GM13977 (cell line): Measurements from ENCODE around the gene CCBE1.

Experiments used
- DNase-seq: peaks from one replicate; pipeline ENCODE4 v3.0.0; 2012; ENCODE audit warnings: low spot score
- CTCF ChIP-seq: IDR thresholded peaks from 2 replicates; pipeline ENCODE4 v1.5.1; 2012; ENCODE audit warnings: mild to moderate bottlenecking, control low read depth; ENCODE audit not compliant: insufficient read depth; ENCODE audit errors: extremely low read depth, missing control alignments
- in situ Hi-C: fragments of 300-500 bp; cut with MboI; formaldehyde crosslinking; loops from one replicate; pipeline ENCODE4 v1.12.0; 2022; ENCODE audit warnings: low sequenced_read_pairs, low pct_unique_long_range_greater_than_20kb, mixed read lengths, inconsistent platforms; ENCODE audit not compliant: unreplicated experiment

CCBE1 gene

DNA sequence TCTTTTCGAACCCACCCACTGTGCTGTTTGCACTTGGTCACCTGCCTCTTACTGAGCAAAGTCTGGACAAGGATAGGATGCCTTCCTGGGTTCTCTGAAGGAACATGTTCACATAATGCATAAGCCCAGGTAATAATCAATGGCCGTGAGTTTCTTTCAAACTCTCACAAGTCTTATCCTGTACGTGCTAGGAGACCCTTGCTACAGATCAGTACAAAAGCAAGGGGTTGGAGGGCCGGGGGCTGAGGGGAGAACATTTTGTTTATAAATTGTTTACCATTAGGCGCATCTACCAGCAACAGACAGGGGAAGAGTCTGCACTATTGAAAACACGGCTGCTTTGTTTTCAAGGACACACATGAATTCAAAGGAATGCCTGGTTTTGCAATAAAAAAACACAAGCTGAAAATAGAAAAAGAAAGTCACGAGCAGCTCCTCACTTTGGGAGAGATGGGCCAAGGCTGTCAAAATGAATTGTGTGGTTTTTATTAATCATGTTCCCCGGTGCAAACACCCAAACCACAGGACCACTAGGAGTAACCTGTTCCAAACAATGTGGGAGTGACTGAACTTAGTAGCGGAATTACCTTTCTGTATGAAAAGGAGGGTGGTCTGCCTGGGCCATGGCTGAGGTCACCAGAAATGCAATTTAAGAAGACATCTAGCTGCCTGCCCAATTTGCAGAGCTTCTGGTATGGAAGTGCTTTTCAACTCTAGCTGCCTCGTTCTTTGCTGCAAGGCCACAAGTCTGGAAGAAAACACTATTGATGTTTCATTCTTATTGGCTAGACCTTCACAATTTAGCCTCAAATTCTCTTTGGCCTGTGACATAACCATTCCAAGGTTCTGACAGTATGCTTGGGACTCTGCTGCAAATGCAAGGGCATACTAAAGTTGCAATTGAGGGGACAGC lies 73.5 kb downstream of the CCBE1 start:
- TF ChIP-seq CTCF, result no peak
- in situ Hi-C loops, result no loop called here
- no peak for DNase-seq

DNA sequence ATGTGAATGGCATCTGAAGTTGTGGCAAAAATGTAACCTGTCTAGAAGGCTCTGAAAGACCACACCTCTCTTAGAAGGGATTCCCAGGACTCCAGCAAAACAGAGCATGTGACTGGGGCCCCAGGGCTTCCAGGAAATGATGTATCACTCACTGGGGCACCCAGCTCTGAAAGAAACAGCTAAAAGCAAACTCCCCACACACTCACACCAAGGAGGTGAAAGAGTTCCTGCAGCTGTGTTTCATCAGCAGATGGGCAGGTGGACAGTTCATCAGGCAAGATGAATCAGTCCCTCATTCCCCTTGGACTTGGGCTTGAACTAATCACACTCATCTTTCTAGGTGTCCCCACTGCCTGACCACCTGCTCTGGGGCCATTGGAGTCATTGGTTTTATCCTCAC lies 76.2 kb downstream of the CCBE1 start:
- no peak for TF ChIP-seq CTCF
- DNase-seq, result no peak
- in situ Hi-C loops, result no loop called here

DNA sequence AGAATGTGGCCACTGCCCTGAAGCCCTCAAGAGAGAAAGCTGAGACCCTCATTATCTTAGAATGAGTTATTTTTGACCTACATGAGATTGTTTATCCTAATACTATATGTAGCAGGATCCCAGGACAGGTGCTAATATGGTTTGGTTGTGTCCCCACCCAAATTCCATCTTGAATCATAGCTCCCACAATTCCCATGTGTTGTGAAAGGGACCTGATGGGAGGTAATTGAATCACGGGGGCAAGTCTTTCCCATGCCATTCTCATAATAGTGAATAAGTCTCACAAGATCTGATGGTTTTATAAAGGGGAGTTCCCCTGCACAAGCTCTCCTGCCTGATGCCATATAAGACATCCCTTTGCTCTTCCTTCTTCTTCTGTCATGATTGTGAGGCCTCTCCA lies 76.8 kb downstream of the CCBE1 start:
- in situ Hi-C loops, result no loop called here

DNA sequence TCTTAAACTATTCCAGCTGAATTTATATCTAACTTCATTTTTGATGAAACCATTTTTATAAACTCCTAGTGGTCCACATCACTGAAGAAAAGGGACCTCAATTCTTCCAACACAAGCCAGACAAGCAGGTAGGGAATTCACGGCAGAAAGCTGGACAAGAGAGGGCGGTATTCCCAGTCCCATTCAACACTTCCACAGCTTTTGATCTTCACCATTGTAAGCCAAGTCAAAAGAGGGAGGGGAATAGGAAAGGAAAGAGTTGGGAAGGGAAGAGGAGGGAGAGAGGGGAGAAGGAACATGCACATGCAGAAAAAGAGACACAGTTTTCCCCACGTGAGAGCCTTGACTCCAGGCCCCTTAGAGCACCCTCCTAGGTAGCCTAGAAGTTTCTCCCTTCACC lies 77.4 kb downstream of the CCBE1 start:
- in situ Hi-C loops, result no loop called here
- no peak for DNase-seq
- TF ChIP-seq CTCF, result no peak

More for the DNA sequence above, 76.8 kb downstream of the CCBE1 start:
- DNase-seq, result no peak
- no peak for TF ChIP-seq CTCF

DNA sequence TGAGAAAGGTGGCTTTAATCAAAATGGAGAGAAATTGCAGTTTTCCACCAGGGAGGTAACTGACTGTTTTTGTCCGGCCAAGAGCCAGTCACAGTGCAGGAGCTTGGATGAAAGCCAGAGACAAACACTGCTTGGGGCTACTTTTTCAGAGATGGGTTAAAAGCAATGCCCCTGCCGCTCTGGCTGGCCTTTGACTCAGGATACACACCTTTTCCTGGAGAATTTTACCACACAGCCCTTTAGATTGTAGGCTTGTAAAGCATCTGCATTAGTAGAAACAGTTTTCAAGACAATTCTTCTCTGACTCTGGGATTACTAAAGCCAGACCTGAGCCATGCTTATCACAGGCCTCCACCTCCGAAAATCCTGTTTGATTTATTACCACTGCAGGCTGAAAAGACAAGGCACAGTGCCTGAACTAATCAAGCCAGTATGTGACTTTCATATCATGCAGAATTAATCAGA lies 79.7 kb downstream of the CCBE1 start:
- DNase-seq, result no peak
- no peak for TF ChIP-seq CTCF
- in situ Hi-C loops, result no loop called here

DNA sequence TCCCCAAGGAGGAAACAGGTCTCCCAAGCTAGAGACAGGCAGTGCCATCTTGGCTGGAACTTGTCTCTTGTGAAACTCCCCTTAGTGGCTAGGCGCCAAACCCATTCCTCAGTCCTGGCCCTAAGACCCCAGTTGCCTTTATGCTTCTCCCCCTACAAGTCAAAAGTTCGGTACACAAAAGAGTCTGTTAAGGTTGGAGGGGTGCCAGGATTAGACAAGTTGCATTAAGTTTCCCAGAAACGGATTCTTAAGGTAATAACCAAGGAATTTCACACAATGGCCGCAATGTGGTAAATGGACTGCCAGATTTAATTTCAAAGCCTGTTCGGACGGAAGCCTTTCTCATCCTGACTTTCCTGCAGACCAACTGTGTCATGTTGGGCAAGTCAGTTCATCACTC lies 80.7 kb downstream of the CCBE1 start:
- in situ Hi-C loops, result no loop called here
- DNase-seq, result no peak
- no peak for TF ChIP-seq CTCF
